NCI-H345 treated with DMSO at 0.1 percent for 48 hours (cell line): ENCODE measurements around the gene MGAT5.
"Not testable (repeated sequence)": the region's sequence is repeated elsewhere in the genome, so short reads cannot be mapped to it uniquely, and the experiment has no call there.

Experiments
- DNase-seq: peaks from one replicate; lab custom pipeline; 2025; ENCODE audit not compliant: unreplicated experiment; lab: John Stamatoyannopoulos, UW

The MGAT5 gene

DNA sequence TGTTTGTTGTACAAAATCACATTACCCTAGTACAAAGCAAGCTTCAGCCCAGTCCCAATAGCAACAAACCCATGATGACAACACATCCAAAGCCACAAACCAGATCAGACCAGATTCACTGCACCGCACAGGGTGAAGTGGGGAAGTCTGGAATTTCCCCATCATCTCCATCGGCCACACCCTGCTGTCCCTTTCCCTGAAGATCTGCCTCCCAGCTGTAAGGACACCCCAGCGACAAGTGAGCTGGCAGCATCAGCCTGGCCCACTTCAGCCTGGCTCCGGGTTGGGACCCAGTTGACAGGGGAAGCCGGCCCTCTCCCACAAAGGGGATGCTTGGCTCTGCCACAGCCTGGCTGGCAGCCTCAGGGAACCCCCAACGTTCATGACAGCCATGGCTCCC, 207.6 kb downstream of the MGAT5 start:
- DNase-seq = no peak

DNA sequence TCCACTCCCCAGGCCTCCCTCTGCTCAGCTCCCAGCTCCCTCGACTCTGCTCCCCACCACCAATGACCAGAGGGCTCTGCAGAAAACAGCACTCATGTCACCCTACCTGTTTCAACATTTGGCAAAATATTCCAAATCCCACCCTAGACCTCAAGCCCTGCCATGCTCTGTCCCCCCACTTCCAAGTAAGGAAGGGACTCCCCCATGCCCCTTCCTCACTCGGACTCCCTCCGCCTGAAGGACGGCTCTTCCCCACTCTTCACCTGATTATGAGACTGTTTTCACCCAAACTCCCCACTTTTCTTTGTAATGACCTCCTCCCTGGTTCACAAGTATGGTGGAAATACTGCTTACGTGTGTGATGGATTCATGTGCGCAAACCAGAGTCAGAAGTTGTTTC, 208.4 kb downstream of the MGAT5 start:
- DNase-seq = no peak

DNA sequence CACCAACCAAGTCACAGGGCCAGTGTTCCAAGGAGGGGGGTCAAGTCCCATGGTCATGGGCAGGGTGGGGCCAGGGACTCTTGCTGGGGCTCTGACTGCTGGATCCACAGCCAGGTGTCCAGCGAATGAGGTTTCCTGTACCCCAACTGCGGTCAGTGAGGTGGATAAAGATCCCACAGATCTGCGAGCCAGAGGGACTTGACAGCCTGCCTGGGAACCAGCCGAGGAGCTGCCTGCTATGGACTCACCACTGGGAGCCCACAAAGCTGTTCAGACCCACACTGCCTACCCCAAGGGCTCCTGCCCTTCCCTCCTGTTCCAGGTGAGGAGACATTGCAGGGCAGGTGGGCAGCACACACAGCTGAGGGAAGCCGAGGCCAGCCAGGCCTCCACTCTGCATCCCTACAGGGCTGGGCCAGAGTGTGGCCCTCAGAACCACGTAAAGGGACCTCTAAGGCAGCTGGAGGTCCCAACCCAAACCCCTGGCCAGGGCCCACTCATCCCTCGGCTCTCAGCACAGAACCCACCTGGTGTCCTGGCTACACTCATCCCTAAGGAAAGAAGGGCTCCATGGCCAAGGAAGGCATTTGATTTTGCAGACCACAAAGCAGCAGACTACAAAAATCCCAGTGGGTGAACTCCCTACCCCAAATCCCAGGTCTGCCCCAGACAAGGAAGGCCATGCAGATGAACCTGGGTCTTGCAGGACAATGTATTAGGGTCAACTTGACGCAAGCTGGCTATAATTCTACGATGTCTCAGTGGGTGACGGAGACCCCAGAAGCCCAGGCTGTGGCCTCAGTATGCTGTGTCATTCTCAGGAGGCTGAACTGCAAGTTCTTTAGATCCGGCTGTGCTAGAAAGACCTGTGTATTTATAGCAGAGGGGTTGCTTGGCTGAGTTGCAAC, 209.2 kb downstream of the MGAT5 start:
- no peak for DNase-seq

DNA sequence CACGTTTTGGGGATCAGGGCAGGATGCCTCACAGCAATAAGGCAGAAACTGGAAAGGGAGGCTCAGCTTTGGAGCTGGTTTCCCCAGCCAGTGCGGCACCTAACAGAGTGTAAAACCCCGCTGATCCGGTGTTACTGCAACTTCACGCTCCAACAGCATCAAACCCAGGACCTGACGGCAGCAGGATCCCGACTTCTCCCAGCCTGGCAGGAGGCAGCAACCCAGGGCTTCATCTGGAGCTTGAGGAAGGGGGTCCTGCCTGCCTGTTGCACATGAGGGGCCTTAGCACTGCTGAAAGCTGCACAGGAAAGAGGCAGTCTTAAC, 209.8 kb downstream of the MGAT5 start:
- DNase-seq = no peak

DNA sequence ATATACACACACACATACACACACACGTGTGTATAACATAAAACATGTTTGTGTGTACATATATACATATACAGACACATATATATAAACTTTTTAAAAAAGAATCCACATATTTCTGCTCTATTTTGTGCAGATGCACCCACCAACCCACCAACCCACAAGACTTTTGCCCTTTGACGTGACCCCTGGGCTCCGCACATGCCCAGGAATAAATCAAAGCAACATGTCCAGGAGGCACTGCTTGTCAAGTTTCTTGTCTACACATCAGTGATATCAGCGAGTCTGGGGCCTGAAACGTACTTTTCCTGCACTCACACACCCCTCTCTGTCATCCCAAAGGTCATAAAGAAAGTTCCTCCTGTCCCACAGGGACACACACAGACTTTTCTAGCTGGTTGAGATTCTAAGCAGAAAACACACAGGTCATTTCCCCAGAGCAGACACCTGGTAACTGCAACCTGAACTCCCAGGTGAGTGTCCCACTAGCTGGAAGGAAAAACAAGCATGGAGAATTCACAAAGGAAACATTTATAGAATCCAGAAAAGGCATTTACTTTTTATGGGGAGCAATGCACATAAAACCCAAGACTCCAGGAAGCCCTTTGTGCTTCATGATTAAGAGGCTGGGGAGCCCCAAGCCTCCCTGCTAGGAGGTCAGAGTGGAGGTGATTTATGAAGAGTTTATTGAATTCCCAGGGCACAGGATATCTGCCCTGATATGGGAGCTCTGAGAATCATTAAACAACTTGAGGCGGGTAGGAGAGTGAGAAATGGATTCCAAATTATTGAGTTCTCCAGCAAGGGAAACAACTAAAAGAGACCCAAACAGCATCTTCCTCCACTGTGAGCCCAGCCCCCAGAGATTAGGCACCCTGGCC, 211.6 kb downstream of the MGAT5 start:
- DNase-seq = no peak

DNA sequence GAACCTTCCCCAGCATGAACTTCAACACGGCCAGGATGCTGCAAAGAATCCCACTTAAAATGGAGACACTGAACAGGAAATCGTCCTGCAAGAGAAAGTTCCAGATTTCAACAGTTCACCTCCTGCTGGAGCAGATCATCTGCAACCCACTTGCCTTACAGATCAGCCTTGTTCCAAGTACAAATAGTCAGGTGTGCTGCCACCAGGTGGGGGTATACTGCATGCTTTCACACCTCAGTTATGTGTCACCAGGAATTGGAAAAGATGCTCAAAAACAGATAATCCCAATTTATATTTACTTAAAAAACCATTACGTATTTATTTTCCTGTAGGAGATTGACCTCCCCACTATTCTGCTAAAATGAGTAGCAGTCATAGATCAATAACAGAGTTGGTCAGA, 212.3 kb downstream of the MGAT5 start:
- peak; percentile 24 for DNase-seq

DNA sequence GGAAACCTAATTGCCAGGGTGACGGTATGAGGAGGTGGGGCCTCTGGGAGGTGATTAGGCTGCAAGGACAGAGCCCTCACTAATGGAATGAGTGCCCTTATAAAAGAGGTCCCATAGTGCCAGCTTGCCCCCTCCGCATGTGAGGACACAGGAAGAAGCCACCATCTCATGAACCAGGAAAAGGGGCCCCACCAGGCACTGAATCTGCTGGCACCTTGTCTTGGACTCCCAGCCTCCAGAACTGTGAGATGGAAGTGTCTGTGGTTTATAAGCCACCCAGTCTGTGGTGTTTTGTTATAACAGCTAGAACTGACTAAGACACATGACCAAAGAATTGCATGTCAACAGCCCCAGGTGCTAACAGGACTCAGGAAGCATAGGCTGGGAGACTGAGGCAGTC, 214.3 kb downstream of the MGAT5 start:
- DNase-seq = no peak

DNA sequence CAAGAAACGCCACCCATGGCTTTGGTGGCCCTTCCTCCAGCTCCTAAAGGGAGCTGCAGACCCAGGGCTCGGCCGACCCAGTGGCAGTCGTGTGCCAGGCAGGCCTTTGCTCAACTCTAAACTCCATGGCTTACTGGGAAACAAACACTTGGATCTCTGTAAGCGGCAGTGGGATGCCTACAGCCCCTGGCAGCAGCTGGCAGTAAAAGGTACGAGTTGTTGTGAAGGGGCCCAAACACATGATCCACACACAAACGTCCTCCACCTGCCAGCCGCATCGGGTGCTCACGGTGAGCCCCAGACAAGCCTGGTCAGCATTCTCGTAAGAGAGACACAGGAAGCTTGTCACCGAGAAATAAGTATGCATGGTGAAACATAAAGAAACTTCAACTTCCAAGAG, 214.9 kb downstream of the MGAT5 start:
- no peak for DNase-seq

DNA sequence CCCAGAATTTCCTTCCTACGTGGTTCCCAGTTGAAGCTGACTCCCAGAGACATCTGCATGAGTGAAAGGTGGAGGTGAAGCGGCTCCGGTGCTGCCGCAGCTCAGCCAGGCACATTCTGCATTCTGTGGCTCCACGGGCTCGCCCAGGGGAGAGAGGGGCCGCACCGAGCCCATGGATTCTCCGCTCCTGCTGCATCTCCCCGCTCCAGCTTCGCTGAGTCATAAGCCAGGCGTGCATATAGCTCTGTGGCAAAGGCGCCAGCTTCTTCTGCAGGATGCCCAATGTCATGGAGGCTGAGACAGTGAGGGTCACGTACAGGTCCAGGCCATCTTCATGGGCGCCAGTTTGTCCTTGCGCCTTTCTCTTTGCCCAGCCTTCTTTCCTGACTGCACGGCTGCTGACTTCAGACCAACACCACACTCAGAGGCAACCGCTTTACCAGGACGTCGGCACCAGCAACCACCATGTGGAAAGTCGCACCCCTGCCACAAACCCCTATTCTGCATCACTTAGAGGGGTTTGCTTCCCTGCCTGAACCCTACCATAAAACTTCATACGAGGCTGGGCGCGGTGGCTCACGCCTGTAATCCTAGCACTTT, 215.7 kb downstream of the MGAT5 start:
- no peak for DNase-seq

DNA sequence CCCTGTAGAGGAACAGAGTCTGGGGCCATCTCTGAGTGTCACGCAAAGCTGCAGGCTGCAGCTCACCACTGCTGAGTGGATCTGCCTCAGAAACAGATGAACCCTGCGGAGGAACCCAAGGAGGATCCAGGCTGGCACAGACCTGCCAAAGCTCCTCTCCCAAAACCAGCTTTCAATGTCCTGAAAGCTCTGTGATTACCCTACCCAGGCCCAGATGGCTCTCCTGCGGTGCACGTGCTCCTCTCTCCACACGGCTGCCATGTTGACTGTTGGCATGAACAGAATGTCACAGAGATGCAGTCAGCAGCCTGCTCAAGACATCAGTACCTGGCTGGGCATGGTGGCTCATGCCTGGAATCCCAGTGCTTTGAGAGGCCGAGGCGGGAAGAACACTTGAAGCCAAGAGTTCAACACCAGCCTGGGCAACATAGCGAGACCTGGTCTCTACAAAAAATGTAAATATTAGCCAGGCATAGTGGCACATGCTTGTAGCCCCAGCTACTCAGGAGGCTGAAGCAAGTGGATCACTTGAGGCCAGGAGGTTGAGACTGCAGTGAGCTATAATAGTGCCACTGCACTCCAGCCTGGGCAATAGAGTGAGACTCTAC, 216.8 kb downstream of the MGAT5 start:
- no peak for DNase-seq

DNA sequence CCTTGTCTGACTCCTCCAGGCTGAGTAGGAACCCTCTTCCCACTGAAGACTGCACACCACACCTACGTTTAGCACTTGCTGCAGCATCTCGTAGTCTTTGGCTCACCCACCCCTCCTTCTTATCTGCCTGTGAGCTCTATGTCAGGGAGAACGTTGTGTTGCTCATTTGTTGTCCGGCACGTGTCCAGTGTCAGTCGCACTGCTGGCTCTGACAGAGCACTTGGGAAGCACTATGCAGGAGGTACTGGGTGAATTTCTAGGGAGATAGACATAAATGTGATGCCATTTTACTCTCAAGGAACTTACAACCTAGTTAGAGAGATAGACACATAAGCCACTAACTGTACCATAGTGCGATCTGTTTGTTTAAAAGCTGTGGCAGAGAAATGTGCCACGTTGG, 223.1 kb downstream of the MGAT5 start:
- not testable (repeated sequence) for DNase-seq

DNA sequence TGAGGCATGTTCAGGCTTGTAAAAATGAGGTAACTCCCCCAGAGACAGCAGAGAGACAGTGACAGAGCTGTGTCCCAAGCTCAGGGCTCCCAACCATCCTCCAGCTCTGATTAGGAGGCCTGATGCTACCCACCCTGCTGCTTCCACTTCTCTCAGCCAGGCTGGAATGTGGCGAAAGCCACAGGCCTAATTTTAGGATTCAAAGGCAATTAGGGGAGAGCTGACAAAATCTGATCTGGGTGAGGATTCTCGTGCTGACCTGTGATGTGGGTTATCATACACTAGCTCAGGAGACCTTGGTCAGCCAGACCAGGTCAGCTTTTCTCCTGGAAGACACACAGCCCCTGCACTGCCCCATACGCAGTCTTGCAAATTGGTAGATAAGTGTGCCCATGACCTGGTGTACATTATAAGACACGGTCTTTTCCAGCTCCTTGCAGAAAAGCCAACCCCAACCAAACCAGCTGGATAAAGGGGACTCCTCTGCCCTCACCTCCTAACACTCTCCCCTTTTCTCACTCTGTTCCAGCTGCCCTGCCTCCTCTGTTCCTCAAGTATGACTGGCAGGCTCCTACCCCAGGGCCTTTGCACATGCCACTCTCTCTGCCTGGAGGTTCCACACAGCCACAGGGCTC, 225.9 kb downstream of the MGAT5 start:
- no peak for DNase-seq

DNA sequence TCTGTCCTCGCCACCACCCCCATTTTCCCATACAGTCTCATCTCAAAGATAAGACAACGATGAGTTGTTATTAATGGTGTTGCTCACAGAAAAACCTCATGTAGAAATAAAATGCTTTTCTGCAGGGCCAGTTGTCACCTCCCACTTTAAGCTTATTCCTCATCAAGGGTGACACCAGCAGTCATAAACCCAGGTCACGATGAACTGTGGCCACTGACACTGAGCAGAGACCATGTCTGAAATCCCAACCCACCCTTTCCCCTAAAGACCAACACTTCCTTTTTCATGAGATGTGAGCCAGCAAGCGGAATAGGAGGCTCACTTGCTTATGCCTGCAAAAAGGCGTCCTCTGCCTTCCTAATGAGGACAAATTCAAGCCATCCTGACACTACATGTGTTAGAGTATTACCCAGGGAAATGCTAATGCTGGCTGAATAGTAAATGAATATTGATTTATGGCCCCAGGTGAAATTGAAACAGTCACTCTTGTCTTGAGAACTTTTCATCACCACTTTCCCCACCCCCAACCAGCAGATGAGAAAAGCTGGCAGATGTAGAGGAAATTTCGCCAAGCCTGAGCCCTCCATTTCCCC, 228.4 kb downstream of the MGAT5 start:
- DNase-seq = no peak

DNA sequence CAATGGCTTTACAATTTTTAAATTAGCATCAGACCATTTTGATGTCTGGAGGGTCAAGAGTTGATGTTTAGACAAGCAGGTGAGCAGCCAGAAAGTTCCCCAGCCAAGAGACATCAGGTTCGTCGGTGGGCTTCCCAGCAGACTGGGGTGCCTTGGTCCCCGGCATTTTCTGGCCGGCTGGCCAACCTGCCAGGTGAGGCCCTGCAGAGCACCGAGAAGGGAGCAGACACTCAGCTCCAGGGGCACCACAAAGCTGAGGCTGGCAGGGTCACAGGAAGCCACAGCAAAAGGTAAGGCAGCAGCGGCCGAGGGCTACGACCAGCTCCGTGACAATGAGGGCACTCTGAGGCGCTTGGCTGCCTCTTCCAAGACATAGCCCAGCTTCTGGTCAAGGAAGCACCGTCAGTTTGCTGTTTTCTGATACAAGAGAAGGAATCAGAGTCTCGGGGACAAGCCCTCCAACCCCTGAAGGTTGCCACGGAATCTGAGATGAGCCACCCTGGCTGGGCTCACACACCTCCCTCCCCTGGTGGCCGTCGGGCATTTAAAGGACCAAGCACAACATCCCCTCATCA, 229.0 kb downstream of the MGAT5 start:
- no peak for DNase-seq

DNA sequence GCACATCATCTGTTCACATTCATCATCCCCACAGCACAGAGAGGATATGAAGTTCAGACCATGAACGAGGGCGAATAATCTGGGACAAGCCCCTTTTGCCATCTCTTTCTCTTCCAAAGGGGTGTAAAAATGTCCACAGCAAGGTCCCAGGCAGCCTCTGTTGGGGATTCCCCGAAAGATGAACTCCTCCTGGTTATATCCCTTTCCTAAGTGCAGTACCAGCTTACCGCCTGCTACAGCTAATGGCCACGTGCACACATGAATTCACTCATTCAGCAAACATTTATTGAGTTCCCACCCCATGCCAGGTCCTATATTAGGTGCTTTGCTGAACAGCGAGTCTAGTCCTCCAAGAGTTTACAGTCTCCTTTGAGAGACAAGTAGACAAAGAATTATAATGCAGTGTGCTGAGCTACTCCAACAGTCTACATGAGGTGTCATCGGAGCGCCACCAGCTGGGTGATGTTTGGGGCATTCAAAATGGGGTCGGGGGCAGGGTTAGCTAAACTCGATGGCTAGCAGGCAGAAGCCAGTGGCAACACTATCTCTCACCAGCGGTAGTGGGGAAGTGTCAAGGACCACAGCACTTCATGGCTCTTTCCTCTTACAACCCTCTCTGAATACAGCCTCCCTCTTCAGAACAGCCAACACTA, 236.0 kb downstream of the MGAT5 start:
- no peak for DNase-seq

DNA sequence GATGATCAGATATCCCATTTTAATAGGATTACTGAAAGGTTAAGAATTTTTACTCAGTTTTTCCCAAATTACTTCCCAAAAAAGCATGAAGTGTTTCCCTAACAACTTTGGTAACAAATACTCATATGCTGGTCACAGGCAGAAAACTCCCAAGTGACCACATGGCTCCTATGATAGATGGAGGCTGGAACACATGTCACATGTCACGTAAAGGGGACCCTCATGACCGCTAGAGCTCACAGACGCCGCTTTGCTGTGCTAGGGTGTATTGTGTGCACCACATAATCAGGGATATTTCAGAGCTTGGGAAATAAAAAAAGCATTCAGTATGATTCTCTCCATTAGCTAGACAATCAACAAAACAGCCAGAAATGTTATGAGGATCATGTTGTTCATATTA, 236.7 kb downstream of the MGAT5 start:
- no peak for DNase-seq

DNA sequence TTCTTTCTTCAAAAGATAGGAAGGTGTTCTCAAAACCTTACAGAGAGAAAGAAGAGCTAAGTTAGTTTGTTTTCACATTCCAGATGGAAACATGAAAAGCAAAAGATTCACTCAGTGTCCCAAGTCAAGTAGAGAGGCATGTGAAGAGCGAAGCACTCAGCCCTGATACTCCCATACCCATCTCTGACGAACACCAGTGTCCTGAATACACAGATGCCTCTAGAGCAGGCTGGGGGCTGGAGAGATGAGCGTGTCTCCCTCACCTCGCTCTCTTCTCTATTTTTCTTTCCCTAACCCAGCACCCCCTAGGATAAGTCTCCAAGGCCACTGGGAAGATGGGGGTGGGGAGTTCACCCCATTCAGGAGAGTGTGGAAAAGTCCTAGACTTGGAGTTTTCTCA, 237.2 kb downstream of the MGAT5 start:
- DNase-seq = no peak

DNA sequence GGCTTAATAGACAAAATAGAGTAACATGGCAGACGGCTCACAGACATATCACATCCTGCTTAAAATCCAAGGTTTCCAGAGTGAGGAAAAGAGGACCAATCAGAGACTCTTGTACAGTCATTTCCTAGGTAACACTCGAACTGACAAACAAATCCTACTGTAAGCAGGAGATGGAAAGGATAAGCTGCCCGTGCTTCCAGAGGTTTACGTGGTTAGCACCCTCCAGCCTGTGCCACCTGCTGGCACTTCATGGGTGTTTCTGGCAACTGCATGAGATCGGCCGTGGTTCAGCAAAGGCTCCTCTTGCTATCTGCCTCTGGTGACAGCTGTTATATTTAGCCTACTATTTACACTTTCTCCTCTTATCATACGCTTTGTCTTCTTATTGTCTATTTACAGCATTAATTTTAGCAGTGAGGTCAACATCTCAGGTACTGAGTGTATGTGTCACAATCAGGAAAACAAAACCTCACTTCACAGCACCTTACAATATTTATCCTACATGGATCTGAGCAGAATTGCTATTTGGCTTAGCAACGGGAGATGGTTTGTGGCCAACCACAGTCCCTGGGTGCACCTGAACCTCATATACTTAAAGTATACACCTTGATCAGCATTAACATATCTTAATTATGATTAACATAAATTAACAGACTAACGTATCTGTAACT, 238.0 kb downstream of the MGAT5 start:
- DNase-seq = peak; percentile 99

DNA sequence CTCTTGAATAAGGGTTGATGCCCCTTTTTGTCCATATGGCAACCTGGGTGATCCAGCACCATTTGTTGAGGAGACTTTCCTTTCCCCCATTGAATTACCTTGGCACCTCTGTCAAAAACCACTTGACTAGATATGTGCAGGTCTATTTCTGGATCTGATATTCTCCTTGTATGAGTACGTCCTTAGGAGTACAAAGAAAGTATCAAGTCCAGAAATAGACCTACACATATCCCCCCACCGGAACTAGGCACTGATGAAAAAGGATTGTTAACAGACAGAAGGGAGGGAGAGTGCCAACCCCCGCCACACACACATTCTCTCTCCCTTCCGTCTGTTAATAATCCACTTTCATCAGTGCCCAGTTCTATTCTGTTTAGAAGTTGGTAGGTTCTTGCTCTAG, 239.9 kb downstream of the MGAT5 start:
- DNase-seq = no peak
